Measurements from ENCODE around the gene ZYX.
"Not testable (repeated sequence)": the region's sequence is repeated elsewhere in the genome, so short reads cannot be mapped to it uniquely, and the experiment has no call there.

The ZYX gene

DNA sequence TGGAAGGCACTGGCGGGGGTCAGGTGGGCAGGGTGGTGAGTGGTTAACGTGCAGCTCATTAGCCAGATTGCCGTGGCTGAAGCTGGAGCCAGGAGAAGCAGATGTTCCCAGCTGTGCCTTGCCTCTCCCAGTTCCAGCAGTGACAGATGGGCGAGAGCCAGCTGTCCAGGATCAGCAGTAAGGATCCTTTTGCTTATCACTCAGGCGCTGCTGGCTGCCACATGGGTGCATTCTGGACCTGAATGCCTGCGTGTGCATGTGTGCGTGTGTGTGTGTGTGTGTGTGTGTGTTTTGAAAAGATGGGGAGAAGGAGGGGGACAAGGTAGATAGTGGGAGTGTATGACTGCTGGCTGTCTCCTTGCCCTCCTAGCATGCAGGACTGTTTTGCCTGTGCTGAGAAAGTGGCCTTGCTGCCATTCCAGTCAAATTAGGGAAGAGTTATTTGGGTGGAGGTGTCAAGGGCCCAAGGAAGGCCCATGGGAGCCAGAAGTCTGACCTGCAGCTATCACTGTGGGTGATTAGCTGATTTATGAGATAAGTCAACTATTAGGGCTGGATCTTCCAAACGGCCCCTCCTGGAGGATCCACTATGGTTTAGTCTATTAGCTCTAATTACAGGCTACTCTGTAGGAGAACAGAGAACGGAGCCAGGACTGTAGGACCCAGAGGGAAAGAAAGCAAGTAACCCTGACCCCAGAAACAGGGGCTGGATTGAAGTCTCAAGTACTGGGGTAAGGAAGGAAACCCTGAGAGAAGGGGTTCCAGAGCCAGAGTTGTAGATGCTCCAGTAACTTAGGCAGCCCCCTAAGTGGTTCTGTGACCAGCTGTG lies 24.2 kb downstream of the ZYX start:
- H3K27me3 Mint-ChIP-seq, result peaks cover 20 to 38% of the 10 kb centered on the region in 2 donors

DNA sequence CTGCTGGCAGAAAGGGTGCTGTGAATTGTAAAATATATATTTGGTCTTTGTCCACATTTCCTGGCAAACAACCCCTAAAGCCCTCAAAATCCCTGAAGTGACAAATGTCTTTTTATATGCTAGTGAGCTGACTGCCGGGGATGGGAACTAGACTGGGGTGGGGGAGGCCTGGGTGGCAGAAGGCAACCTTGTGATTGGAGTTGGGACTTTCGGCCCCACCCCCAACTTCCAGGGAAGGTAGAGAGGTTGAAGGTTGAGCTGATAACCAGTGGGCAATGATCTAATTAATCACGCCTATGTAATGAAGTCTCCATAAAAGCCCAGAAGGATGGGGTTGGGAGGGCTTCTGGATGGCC lies 24.8 kb downstream of the ZYX start:
- peaks cover 25 to 44% of the 10 kb centered on the region in 2 donors for H3K27me3 Mint-ChIP-seq
- no peak for ATAC-seq (replicated peaks)
- DNase-seq, result no peak
- H3K27ac Mint-ChIP-seq, result no peak overlapping the region
- H3K4me3 Mint-ChIP-seq, result no peak overlapping the region
- peaks cover 21 to 35% of the 10 kb centered on the region in 2 donors for H3K4me1 Mint-ChIP-seq
- no peaks in the 10 kb centered on the region for H3K9me3 Mint-ChIP-seq
- H3K36me3 Mint-ChIP-seq, result no peaks in the 10 kb centered on the region

More for the DNA sequence above, 24.2 kb downstream of the ZYX start:
- DNase-seq, result no peak
- H3K36me3 Mint-ChIP-seq, result no peaks in the 10 kb centered on the region
- no peak for ATAC-seq (replicated peaks)
- H3K27ac Mint-ChIP-seq, result no peak overlapping the region
- H3K4me3 Mint-ChIP-seq, result no peak overlapping the region
- no peaks in the 10 kb centered on the region for H3K9me3 Mint-ChIP-seq
- peaks cover 17 to 29% of the 10 kb centered on the region in 2 donors for H3K4me1 Mint-ChIP-seq

DNA sequence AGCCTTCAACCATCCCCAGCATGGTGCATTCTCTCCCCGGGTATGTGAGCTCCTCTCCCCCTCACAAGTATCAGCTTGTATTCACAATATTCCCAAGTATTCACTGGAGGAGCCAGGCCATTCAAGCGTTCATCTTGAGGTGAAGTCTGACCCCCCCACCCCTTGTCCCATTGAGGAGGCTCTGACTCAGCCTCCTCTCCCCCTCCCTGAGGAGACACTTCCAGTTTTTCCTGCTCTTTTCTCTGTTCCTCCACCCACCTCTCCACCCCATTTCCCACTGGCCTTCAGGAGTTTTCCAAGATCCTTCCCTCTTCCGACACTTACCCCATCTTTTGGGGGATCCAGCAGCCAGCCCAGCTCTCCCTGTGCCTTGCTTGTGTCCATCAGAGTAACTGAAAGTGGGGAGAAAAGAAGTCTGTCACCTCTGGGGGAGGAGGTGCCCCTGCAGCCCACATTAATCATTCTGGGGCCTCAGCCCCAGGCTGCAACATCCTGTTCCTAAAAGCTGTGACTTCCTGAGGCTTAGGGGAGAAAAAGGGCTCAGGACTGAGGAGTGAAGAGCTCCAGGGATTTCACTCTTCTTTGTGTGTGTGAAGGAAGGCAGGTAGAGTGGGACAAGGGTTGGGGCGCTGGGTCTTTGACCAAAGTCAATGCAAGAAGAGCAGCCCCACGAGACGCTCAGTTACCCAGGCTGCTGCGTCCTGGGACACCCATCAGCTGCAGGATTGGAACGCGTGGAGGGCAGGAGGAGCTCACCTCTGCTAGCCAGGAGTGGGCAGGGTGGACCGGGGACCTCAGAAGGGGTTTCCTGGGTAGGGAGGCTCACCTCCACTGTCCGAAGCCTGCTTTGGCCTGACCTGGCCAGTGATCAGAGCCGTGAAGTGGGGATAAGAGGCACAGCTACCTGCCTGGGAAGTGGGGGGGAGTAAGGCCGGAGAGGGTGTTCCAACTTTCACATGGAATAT lies 26.4 kb downstream of the ZYX start:
- no peaks in the 10 kb centered on the region for H3K36me3 Mint-ChIP-seq
- H3K27ac Mint-ChIP-seq, result no peak overlapping the region
- peak in 1 of 2 donors; percentile 11 for ATAC-seq (replicated peaks)
- no peak for DNase-seq
- peaks cover 21 to 35% of the 10 kb centered on the region in 2 donors for H3K4me1 Mint-ChIP-seq
- H3K4me3 Mint-ChIP-seq, result peak overlapping the region; percentile 10 to 50
- peaks cover 36 to 59% of the 10 kb centered on the region in 2 donors for H3K27me3 Mint-ChIP-seq
- H3K9me3 Mint-ChIP-seq, result no peaks in the 10 kb centered on the region

DNA sequence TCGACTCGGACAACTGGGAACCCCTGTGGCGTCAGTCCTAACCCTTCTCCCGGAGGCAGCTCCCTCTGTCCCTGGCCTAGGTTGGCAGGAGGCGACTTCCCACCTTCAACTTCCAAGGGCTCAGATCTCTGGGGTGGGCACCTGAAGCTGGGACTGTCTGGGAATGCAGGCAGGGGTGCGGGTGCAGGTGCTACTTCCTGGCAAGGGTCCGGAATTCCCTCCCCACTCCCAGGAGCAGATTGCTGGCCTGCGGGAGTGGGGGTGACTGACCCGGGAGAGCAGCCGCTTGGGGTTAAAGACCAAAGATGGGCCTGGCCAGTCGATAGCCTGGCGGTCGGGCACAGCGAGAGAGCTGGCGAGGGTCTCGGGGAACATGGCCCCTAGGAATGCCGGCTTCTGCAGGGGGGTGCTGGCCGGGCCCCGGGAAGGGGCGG lies 27.1 kb downstream of the ZYX start:
- ATAC-seq (replicated peaks) (no peak), DNase-seq (no peak)
- H3K4me1 Mint-ChIP-seq, result peaks cover 21 to 35% of the 10 kb centered on the region in 2 donors
- no peak overlapping the region for H3K27ac Mint-ChIP-seq
- H3K9me3 Mint-ChIP-seq, result no peaks in the 10 kb centered on the region
- H3K36me3 Mint-ChIP-seq, result no peaks in the 10 kb centered on the region
- H3K4me3 Mint-ChIP-seq, result peak overlapping the region; percentile 6 to 60
- H3K27me3 Mint-ChIP-seq, result peaks cover 42 to 66% of the 10 kb centered on the region in 2 donors

DNA sequence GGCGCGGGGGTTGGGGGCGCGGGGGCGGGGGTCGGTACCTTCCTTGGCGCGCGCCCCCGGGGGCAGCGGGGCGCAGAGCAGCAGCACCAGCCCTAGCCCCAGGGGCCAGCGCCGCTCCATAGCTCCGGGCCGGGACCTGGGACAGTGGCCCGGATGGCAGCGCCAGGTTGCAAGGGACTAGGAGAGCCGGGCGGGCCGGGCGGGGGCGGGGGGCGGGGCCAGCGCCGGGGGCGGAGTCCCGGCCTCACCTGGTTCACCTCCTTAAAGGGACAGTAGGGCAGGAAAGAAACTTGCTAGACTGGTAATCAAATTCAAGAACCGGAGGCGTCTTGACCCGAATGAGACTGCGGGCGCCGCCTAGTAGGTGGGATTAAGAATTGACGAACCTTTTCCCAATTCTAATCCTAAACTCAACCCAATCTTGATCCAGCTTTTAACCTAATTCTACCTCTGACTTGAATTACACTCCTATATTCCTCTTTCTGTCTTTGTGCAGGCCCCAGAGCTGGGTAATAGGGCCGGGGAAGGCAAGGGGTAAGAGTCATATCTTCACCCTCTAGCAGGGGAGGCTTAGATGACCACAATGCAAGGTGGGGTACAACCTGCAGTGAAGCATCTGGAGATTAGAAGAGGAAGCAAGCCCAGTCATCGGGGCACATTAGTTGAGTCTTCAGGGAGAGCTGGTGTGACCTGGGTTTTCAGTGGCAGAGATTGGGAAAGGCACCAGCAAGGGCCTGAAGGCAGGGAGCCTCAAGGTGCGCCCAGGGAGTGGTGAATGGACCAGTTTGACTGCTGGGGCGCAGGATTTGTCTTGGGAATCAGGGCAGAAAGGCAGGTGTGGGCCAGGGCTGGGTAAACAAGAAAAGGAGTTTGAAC lies 27.8 kb downstream of the ZYX start, which contains the start of gene EPHA1:
Gene EPHA1, minus strand, starts transcription at position 171 of the 876 bp plus-strand sequence. Its CDS starts 51 bp downstream, at position 120.
- Mint-ChIP-seq H3K27me3 (peaks cover 42 to 70% of the 10 kb centered on the region in 2 donors), H3K4me3 (peak within 1 kb of the TSS; percentile 50 to 69), H3K27ac (peak within 1 kb of the TSS; percentile 44), H3K9me3 (no peaks in the 10 kb centered on the region), H3K36me3 (no peaks in the 10 kb centered on the region), H3K4me1 (peaks cover 21 to 35% of the 10 kb centered on the region in 2 donors)
- DNase-seq, result no peak
- peak; percentile 47 to 62 for ATAC-seq (replicated peaks)

DNA sequence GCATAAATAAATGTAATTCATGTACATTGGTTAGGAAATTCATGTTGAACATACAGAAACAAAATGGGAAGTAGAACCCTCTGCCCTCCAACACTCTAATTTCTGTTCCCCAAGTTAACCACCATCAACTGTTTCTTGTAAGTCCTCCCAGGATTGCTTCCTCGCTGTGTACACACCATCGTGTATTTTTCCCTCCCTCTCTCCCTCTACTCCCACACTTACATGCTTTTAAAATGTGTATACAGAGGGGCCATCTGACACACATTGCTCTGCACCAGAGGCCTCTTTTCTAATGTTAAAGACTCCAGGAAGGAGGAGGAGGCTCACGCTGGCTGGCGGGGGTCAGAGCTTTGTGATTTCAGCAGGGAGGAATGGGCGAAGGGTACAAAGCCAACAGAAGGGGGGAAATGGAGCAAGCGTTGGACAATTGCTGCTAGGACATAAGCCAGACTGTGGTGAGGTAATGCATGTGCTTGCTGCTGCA lies 29.4 kb downstream of the ZYX start:
- no peak overlapping the region for H3K27ac Mint-ChIP-seq

DNA sequence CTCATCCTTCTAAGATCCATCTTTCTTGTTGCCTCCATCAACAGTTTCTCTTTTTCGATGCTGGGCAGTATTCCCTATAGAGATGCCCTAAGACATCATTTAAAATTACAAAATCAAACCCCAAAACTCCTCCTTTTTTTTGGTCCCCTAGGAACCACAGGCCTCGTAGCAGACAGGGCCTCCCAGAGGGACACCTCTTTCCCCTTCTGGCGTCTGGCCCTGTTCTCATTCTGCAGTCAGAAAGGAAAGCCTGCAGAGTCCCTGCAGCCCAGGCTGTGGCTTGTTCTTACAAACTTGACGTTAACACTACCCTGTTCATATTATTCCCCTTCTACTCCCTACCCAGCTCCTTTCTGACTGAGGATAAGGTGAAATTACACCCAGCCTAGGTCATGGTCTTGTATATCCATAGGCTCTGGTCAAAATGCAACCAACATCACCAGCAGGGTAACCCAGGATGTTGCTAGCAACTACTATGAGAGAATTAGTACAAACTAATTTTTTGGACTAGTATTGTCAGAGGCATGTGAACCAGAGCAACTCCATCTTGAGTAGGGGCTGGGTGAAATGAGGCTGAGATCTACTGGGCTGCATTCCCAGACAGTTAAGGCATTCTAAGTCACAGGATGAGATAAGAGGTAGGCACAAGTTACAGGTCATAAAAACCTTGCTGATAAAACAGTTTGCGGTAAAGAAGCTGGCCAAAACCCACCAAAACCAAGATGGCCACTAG lies 31.0 kb downstream of the ZYX start:
- H3K4me1 Mint-ChIP-seq, result peaks cover 21 to 35% of the 10 kb centered on the region in 2 donors
- ATAC-seq (replicated peaks), result no peak
- H3K9me3 Mint-ChIP-seq, result no peaks in the 10 kb centered on the region
- peaks cover 60 to 83% of the 10 kb centered on the region in 2 donors for H3K27me3 Mint-ChIP-seq
- H3K36me3 Mint-ChIP-seq, result no peaks in the 10 kb centered on the region
- no peak overlapping the region for H3K4me3 Mint-ChIP-seq
- DNase-seq, result no peak
- H3K27ac Mint-ChIP-seq, result no peak overlapping the region

More for the DNA sequence above, 29.4 kb downstream of the ZYX start:
- Mint-ChIP-seq H3K27me3 (peaks cover 54 to 79% of the 10 kb centered on the region in 2 donors), H3K36me3 (no peaks in the 10 kb centered on the region), H3K4me1 (peaks cover 21 to 35% of the 10 kb centered on the region in 2 donors), H3K4me3 (peak overlapping the region in 1 of 2 donors; percentile 28), H3K9me3 (no peaks in the 10 kb centered on the region)
- ATAC-seq (replicated peaks) (peak; percentile 61 to 76), DNase-seq (no peak)

DNA sequence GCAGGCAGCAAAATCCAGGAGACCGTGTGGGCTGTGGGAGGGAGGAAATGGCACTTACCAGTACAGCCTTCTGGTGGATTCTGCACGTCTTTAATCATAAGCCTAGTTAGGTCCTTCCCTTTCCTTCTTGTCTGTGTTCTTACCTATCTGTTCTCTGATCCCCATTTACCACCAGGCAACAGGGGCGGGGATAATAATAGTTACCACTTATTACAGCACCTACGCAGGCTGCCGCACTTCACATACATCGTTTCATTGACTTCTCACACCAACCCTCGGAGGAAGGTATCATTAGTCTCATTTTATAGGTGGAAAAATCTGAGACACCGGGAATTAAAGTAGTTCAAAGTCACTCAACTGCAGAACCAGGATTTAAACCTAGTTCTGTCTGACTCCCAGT lies 32.0 kb downstream of the ZYX start:
- ATAC-seq (replicated peaks), result no peak
- no peaks in the 10 kb centered on the region for H3K9me3 Mint-ChIP-seq
- no peak overlapping the region for H3K27ac Mint-ChIP-seq
- H3K36me3 Mint-ChIP-seq, result no peaks in the 10 kb centered on the region
- peaks cover 53 to 81% of the 10 kb centered on the region in 2 donors for H3K27me3 Mint-ChIP-seq
- no peak for DNase-seq
- peaks cover 14 to 25% of the 10 kb centered on the region in 2 donors for H3K4me1 Mint-ChIP-seq
- H3K4me3 Mint-ChIP-seq, result no peak overlapping the region

DNA sequence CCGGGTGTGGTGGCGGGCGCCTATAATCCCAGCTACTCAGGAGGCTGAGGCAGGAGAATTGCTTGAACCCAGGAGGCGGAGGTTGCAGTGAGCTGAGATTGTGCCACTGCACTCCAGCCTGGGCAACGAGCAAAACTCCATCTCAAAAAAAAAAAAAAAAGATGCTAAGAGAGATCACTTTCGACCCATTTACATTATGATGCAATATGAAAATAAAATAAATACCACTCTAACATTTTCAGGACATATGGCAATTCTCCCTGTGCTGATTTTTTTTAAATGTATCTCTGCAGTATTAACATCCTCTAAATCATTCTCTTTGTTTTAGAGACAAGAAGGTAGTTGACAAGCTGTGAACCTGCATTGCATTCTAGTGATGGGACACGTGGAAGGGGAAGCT lies 34.1 kb downstream of the ZYX start:
- not testable (repeated sequence) for H3K9me3 Mint-ChIP-seq; H3K36me3 Mint-ChIP-seq; H3K27ac Mint-ChIP-seq; H3K4me3 Mint-ChIP-seq; DNase-seq; H3K4me1 Mint-ChIP-seq; ATAC-seq (replicated peaks)
- peaks cover 62 to 81% of the 10 kb centered on the region in 2 donors for H3K27me3 Mint-ChIP-seq

DNA sequence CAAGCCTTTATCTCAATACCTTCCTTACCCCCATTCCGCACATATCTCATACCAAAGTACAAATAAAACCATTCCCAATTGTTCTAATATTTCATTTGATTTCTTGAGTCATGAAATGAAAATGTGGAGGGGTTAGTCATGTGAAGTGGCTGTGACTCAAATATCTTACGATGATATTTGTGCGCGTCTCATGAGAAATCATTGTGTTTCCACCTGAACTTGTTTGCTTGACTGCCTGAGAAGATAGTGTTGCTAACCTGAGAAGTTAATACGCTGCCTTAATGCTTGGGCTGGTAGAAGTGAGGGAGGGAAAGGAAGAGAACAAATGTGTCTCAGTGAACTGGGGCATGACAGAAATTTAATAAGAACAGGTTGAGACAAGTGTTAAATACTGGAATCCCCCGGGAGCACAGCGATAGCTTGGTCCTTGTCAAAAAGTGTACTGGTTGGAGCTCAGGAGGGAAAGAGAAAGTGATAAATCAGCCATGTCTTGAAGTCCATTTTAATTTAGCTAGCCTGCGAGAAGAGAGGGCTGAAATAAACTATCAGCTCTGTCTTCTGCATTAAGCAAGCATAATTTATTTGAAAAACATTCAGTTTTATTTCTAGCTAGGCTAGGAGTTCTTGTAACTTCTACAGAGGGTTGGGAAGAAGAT lies 34.7 kb downstream of the ZYX start:
- Mint-ChIP-seq H3K4me3 (no peak overlapping the region), H3K27me3 (peaks cover 56 to 74% of the 10 kb centered on the region in 2 donors), H3K27ac (no peak overlapping the region), H3K9me3 (peaks cover 0 to 3% of the 10 kb centered on the region in 2 donors), H3K4me1 (peaks cover 0 to under 1% of the 10 kb centered on the region in 2 donors), H3K36me3 (no peaks in the 10 kb centered on the region)
- ATAC-seq (replicated peaks), result no peak
- no peak for DNase-seq

DNA sequence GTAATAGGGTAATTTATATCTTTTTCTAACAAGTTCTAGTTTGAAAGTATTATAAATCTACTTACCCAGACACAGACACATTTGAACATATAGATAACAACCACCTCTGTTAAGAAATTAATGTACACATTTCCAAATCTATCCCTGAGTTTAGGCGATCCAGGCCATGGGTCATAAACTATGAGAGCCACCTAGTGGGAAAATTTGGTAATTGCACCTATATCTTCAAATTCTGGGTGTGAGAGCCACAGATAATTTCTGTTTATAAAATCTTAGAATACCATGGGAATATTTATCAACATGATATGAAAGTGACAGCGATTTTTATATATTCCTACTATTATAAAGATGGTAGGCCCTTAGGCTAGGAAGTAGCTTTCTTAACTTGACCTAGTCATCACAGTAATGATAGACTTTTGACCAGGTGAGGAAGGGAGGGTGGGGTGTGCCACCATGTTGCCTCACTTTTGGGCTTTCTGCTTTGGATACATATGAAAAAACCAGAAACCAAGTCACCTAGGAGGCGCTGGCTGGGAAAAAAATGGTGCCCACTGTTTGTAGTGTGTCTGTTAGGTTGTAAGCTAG lies 35.5 kb downstream of the ZYX start:
- ATAC-seq (replicated peaks) (peak in 1 of 2 donors; percentile 54), DNase-seq (no peak)
- no peak overlapping the region for H3K27ac Mint-ChIP-seq
- H3K27me3 Mint-ChIP-seq, result peaks cover 54 to 67% of the 10 kb centered on the region in 2 donors
- H3K36me3 Mint-ChIP-seq, result no peaks in the 10 kb centered on the region
- peaks cover 0 to 3% of the 10 kb centered on the region in 2 donors for H3K9me3 Mint-ChIP-seq
- no peaks in the 10 kb centered on the region for H3K4me1 Mint-ChIP-seq
- no peak overlapping the region for H3K4me3 Mint-ChIP-seq

DNA sequence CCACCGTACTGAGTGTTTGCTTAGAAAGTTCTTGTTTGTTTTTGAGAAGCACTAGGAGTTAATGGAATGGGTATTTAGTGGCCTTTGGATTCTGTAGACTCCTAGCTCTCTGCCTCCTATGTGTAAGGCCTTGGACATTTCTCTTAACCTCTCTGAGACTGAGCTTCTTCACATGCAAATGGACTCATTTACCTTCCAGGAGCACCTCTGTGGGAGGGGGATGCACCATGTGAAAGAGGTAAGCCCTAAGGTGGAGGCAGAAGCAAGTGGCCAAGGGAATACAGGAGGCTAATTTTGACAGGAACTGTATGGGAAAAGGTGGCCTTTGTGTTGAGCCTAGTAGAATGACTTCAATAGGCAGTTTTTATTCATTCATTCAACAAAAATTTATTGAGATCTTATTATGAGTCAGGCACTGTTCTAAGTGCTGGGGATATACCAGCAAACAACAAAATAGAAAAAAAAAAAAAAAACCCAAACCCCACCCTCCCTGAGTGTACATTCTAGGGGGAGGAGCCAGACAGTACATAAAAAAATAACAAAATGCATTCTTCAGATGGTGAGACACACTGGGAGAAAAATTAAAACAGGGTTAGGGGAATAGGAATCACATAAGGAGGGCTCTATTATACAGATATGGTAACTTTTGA lies 36.7 kb downstream of the ZYX start:
- Mint-ChIP-seq H3K27me3 (peaks cover 43 to 55% of the 10 kb centered on the region in 2 donors), H3K4me3 (no peak overlapping the region), H3K36me3 (no peaks in the 10 kb centered on the region), H3K9me3 (peaks cover 0 to 3% of the 10 kb centered on the region in 2 donors), H3K4me1 (no peaks in the 10 kb centered on the region), H3K27ac (no peak overlapping the region)
- DNase-seq (no peak), ATAC-seq (replicated peaks) (peak in 1 of 2 donors; percentile 27)
